Activated CD8-positive, alpha-beta T cell treated with anti-CD3 and anti-CD28 coated beads for 36 hours (primary cell): ENCODE results near the gene OGFRL1. TPM values are rescaled to one million over a fixed set of nuclear protein-coding genes. Genes with fewer than 3 reads are reported as not detected.

ENCODE experiments used
- ATAC-seq: fragments of 200-7000 bp; cut with Tn5 transposase; one replicate; pipeline ENCODE4 v1.10.0; 2021; ENCODE audit warnings: mild to moderate bottlenecking, moderate library complexity
- CTCF ChIA-PET: fragments of 350-600 bp; sonication (Branson Sonifier 250); formaldehyde crosslinking; loops from one replicate; lab custom pipeline; 2021; ENCODE audit warnings: antibody characterized with exemption; lab: Charles Lee
- POLR2A ChIA-PET: fragments of 350-600 bp; sonication (Branson Sonifier 250); formaldehyde crosslinking; loops from one replicate; lab custom pipeline; 2021; ENCODE audit warnings: antibody characterized with exemption; lab: Charles Lee
- DNase-seq: peaks from one replicate; pipeline ENCODE4 v3.0.0-alpha.2; 2020
- H3K27ac Mint-ChIP-seq: one replicate; pipeline ENCODE4 v1.8.0; 2021; ENCODE audit warnings: mild to moderate bottlenecking, mixed read lengths
- H3K27me3 Mint-ChIP-seq: one replicate; pipeline ENCODE4 v1.8.0; 2021; ENCODE audit warnings: mixed read lengths
- H3K36me3 Mint-ChIP-seq: one replicate; pipeline ENCODE4 v1.8.0; 2021; ENCODE audit warnings: low read depth, mixed read lengths
- H3K4me1 Mint-ChIP-seq: one replicate; pipeline ENCODE4 v1.8.0; 2021; ENCODE audit warnings: low read depth, mixed read lengths
- H3K4me3 Mint-ChIP-seq: one replicate; pipeline ENCODE4 v1.8.0; 2021; ENCODE audit warnings: mild to moderate bottlenecking, moderate library complexity, mixed read lengths
- H3K9me3 Mint-ChIP-seq: one replicate; pipeline ENCODE4 v1.8.0; 2021; ENCODE audit warnings: mixed read lengths
- CTCF ChIP-seq: fragments of 200-600 bp; IDR thresholded peaks from one replicate; pipeline ENCODE4 v1.8.0; 2022; ENCODE audit warnings: antibody characterized with exemption, mild to moderate bottlenecking
- intact Hi-C: fragments of 100-400 bp; cut with micrococcal nuclease; formaldehyde crosslinking; loops from one replicate; pipeline ENCODE4 v1.10.0; 2022
- total RNA-seq, 2 experiments: library from RNA; stranded (reverse); gene quantifications; one replicate each; pipeline ENCODE4 v1.2.3, GENCODE V29; 2021

Gene OGFRL1
- total RNA-seq, 2 experiments from 2014 or later: 4.6 TPM

GRCh38 chr6:71335544-71335943 lies 46.9 kb downstream of the OGFRL1 start:
- Mint-ChIP-seq H3K4me3 (no peak overlapping the region), H3K9me3 (no peaks in the 10 kb centered on the region), H3K36me3 (no peaks in the 10 kb centered on the region), H3K4me1 (peaks cover 6% of the 10 kb centered on the region), H3K27ac (no peak overlapping the region), H3K27me3 (peaks cover 2% of the 10 kb centered on the region)
- intact Hi-C loops: no loop called here
- no peak for ATAC-seq
- TF ChIP-seq CTCF: no peak
- no peak for DNase-seq
- ChIA-PET POLR2A (no interaction called here), CTCF (no interaction called here)

- POLR2A ChIA-PET: interaction anchor here (1.2 kb wide), 1 partner anchor 10 kb away, joined by 3 read pairs; no protein-coding TSS in a partner anchor
- H3K4me3 Mint-ChIP-seq: no peak overlapping the region
- CTCF ChIA-PET: no interaction called here
- H3K27me3 Mint-ChIP-seq: peaks cover 2% of the 10 kb centered on the region
- H3K36me3 Mint-ChIP-seq: no peaks in the 10 kb centered on the region
- no peak overlapping the region for H3K27ac Mint-ChIP-seq
- H3K4me1 Mint-ChIP-seq: peaks cover 6% of the 10 kb centered on the region
- H3K9me3 Mint-ChIP-seq: no peaks in the 10 kb centered on the region
- no peak for DNase-seq
- no peak for ATAC-seq
- intact Hi-C loops: no loop called here
- no peak for TF ChIP-seq CTCF
Observed at GRCh38 chr6:71336901-71337300, 48.3 kb downstream of the OGFRL1 start.

DNA sequence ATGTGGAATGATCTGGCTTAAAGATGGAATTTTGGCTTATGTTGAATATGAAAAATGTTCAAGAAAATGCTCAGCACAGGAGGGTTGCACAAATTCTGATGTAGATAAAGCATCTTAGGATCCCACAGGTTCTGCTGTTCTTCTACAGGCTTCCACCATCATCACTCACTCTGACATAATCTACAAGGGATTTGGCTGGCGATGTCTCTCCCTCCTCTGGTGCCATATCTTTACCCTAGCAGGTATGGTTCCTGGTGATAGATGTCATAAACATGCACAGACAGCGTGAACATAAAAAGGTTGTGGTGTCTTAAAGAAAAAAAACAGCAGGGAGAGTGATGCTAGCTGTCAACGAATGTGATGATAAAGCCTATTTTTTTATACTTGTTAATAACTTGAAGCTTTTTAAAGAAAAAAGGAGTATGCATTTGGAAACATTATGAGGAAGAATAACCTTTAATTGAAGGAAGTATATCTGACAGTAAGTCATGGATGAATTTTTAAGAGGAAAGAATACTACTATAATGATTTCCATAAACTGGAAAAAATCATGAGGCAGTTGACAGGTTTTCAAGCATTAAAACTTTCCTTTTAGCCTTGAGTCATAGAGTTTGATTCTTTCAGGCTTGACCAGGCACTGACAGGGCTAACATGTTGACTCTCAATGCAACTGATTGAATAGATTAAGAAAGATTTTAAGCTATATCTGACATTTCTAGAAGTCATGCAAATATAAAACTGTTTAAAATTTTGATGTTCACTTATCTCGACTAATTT lies 50.1 kb downstream of the OGFRL1 start:
- no peak for TF ChIP-seq CTCF
- Mint-ChIP-seq H3K4me3 (no peak overlapping the region), H3K36me3 (no peaks in the 10 kb centered on the region), H3K27ac (no peak overlapping the region), H3K27me3 (peaks cover 2% of the 10 kb centered on the region), H3K9me3 (no peaks in the 10 kb centered on the region), H3K4me1 (peaks cover 6% of the 10 kb centered on the region)
- DNase-seq (no peak), ATAC-seq (no peak)
- intact Hi-C loops: no loop called here
- ChIA-PET CTCF (no interaction called here), POLR2A (no interaction called here)

DNA sequence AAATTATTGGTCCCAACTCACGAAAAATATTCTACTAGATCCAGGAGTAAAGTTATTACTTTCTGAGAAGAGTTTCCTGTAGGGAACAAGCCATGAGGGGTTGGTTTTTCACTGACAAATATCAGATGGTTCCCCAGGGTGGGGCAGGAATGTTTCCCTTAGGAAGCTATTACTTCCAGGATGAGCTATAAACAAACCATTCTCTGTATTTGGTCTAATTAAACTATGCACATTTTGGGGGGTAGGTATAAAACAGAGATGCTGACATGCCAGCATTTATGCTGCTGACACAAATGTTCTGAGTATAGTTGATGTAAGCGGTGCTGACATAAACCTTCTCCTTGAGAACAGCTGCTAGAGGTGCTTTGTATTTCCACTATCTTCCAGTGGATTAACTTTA lies 54.2 kb downstream of the OGFRL1 start:
- H3K27ac Mint-ChIP-seq: no peak overlapping the region
- peaks cover 2% of the 10 kb centered on the region for H3K27me3 Mint-ChIP-seq
- H3K4me1 Mint-ChIP-seq: no peaks in the 10 kb centered on the region
- H3K4me3 Mint-ChIP-seq: no peak overlapping the region
- ATAC-seq (no peak), DNase-seq (no peak)
- intact Hi-C loops: no loop called here
- H3K9me3 Mint-ChIP-seq: no peaks in the 10 kb centered on the region
- POLR2A ChIA-PET: no interaction called here
- CTCF ChIA-PET: interaction anchor here (1.7 kb wide), 1 partner anchor 10 kb away, joined by 5 read pairs; no protein-coding TSS in a partner anchor
- no peak for TF ChIP-seq CTCF
- no peaks in the 10 kb centered on the region for H3K36me3 Mint-ChIP-seq
